H1 (cell line): ENCODE data around the gene USH1C.

ENCODE experiments used
- CBX5 ChIP-seq: fragments of 300-800, 300-1000 bp; sonication (generic); IDR thresholded peaks from 2 replicates; pipeline ENCODE4 v1.7.1; 2016; ENCODE audit warnings: antibody characterized with exemption, low read length, low read depth
- EZH2 ChIP-seq: fragments of 200-600 bp; sonication (generic); IDR thresholded peaks from 2 replicates; pipeline ENCODE4 v1.7.1; 2012; ENCODE audit warnings: low read depth, mild to moderate bottlenecking, moderate library complexity, low read length, inconsistent platforms; ENCODE audit not compliant: severe bottlenecking
- NRF1 ChIP-seq: IDR thresholded peaks from 2 replicates; pipeline ENCODE4 v1.6.1; 2011; ENCODE audit warnings: mild to moderate bottlenecking, low read depth, low read length, improper control_type of control experiment
- POLR2AphosphoS5 ChIP-seq: IDR thresholded peaks from 2 replicates; pipeline ENCODE4 v1.6.1; 2011; ENCODE audit warnings: low read depth, low read length
- SUZ12 ChIP-seq: fragments of 200-600 bp; sonication (generic); IDR thresholded peaks from 2 replicates; pipeline ENCODE4 v1.6.1; 2012; ENCODE audit warnings: mild to moderate bottlenecking, inconsistent platforms, low read length, moderate library complexity, mixed read lengths
- TF ChIP-seq, protein P1 (sequence below), 3 experiments: IDR thresholded peaks; 1 replicate in 2 of 3; 2 replicates in 1 of 3; pipeline versions ENCODE4 v1.5.1 to v1.6.1; 2011; ENCODE audit warnings: low read length in 3 of 3, mild to moderate bottlenecking in 3 of 3, inconsistent platforms in 2 of 3, low read depth in 1 of 3, moderate library complexity in 1 of 3; ENCODE audit not compliant: insufficient read depth in 1 of 3; ENCODE audit errors: control extremely low read depth in 1 of 3

DNA sequence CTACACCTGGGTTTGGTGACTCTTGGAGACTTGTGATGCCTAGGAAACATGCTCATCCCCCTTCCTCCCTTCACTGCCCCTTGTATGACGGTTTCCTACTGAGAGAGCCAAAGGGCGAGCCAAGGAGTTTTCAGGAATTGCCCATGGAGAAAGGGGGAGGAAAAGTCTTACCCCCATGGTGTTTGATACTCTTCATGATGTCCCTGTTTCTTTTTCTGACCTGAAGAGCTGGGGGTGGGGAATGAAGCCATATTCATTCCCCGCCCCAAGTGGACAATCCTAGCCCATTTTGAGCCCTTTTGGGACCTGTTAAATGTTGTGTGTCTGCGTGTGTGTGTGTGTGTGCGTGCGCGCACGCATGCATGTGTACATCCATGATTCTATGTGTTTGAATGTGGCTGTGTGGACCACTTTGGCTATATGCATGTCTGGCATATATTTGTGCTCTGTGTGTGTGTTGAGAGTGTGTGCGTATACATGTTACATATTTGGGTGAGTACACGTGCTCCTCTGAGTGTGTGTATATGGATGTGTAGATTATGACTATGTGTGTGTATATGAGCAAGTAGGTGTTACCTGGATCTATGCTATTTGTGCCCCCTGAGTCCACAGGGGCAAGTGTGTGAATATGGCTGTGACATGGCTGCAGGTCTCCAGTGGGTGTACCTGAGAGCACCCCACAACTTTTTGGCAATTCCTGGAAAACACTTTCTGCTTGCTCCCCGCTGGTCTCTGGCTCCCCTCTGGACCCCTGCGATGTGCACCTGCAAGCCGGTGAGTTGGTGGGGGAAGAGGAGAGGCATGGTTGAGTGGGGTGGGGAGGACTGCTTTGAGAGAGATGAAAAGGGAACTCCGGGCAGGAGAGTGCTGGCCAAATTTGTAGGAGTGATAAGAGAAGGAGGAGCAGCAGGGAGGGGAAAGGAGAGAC, 27.5 kb upstream of the USH1C start:
- TF ChIP-seq EZH2 (no peak), POLR2AphosphoS5 (no peak), SUZ12 (no peak), NRF1 (no peak), CBX5 (no peak)
- TF ChIP-seq, protein P1, sequence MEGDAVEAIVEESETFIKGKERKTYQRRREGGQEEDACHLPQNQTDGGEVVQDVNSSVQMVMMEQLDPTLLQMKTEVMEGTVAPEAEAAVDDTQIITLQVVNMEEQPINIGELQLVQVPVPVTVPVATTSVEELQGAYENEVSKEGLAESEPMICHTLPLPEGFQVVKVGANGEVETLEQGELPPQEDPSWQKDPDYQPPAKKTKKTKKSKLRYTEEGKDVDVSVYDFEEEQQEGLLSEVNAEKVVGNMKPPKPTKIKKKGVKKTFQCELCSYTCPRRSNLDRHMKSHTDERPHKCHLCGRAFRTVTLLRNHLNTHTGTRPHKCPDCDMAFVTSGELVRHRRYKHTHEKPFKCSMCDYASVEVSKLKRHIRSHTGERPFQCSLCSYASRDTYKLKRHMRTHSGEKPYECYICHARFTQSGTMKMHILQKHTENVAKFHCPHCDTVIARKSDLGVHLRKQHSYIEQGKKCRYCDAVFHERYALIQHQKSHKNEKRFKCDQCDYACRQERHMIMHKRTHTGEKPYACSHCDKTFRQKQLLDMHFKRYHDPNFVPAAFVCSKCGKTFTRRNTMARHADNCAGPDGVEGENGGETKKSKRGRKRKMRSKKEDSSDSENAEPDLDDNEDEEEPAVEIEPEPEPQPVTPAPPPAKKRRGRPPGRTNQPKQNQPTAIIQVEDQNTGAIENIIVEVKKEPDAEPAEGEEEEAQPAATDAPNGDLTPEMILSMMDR (IDR thresholded peaks at IDR 0.05; ENCODE audit: control extremely low read depth in 1 of 3, insufficient read depth in 1 of 3, low read depth in 1 of 3, low read length in 3 of 3): no peak
